Lung (tissue), 12 donors: ENCODE measurements around the gene PPARD. TPM values are rescaled to one million over a fixed set of nuclear protein-coding genes. Genes with fewer than 3 reads are reported as not detected.

Experiments
- ATAC-seq: fragments of 200-7000 bp; cut with Tn5 transposase; one replicate; pipeline ENCODE4 v1.9.1; 2020; ENCODE audit warnings: moderate number of reproducible peaks; ENCODE audit not compliant: insufficient read depth, low FRiP score
- DNase-seq, 3 donors: peaks; one replicate each; pipeline ENCODE4 v3.0.0-alpha.2; 2013 to 2017
- H3K27ac ChIP-seq, 2 donors: one replicate each; pipeline ENCODE4 v1.5.1; 2013; ENCODE audit warnings: mild to moderate bottlenecking in 2 of 2, moderate library complexity in 2 of 2, control low read depth in 1 of 2, inconsistent platforms in 1 of 2, low read depth in 1 of 2, low read length in 1 of 2
- H3K27me3 ChIP-seq, 3 donors: one replicate each; pipeline ENCODE4 v1.5.1; 2013; ENCODE audit warnings: low read length in 2 of 3; ENCODE audit not compliant: control insufficient read depth in 3 of 3, insufficient read depth in 3 of 3
- H3K36me3 ChIP-seq, 4 donors: one replicate each; pipeline ENCODE4 v1.5.1; 2013; ENCODE audit warnings: low read length in 4 of 4, mild to moderate bottlenecking in 1 of 4, moderate library complexity in 1 of 4; ENCODE audit not compliant: control insufficient read depth in 4 of 4, insufficient read depth in 4 of 4
- H3K4me1 ChIP-seq, 5 donors: one replicate each; pipeline ENCODE4 v1.5.1; 2013; ENCODE audit warnings: low read length in 5 of 5, mild to moderate bottlenecking in 2 of 5, moderate library complexity in 1 of 5; ENCODE audit not compliant: control insufficient read depth in 5 of 5, insufficient read depth in 5 of 5
- H3K4me3 ChIP-seq: one replicate; pipeline ENCODE4 v1.5.1; 2013; ENCODE audit warnings: mild to moderate bottlenecking, control low read depth, moderate library complexity
- H3K9ac ChIP-seq, 2 donors: one replicate each; pipeline ENCODE4 v1.5.1; 2013; ENCODE audit warnings: low read length in 2 of 2, control low read depth in 1 of 2; ENCODE audit not compliant: insufficient read depth in 1 of 2
- H3K9me3 ChIP-seq, 4 donors: one replicate each; pipeline ENCODE4 v1.5.1; 2013; ENCODE audit warnings: low read length in 3 of 4, mild to moderate bottlenecking in 1 of 4, moderate library complexity in 1 of 4; ENCODE audit not compliant: control insufficient read depth in 4 of 4, insufficient read depth in 3 of 4
- CTCF ChIP-seq: IDR thresholded peaks from 2 replicates; pipeline ENCODE4 v1.5.1; 2012; ENCODE audit warnings: mild to moderate bottlenecking; ENCODE audit errors: control extremely low read depth, extremely low read depth
- WGBS, 2 donors: extraction: QIAGEN DNeasy Blood & Tissue Kit; methylation state at CpG; one replicate each; pipeline ENCODE4 v1.1.7; 2013; 5-methylcytosine and 5-hydroxymethylcytosine counted together
- polyA plus RNA-seq, 2 donors: library from polyadenylated mRNA; stranded (reverse); fragments of 200-250 nt; gene quantifications; one replicate each; pipeline ENCODE4 v1.2.1, GENCODE V29; 2013
- total RNA-seq, 2 donors: library from RNA; depleted of rRNA in 1 of 2; stranded (reverse); fragments of >200 nt in 1 of 2; gene quantifications; one replicate each; pipeline ENCODE4 v1.2.1, GENCODE V29; 2014 to 2021
- donor health status: control.
- donor health status: control.
- donor health status: Bipolar disorder and iron deficiency.
- donor health status: healthy.
- donor health status: DM: yes; HTN: yes; CAD: no.

The PPARD gene
- total and polyA plus RNA-seq, 4 donors, result 11.3 to 27.8 (median 24.5) TPM

- WGBS, 2 donors, result 85 to 87% methylated on average over 4 of the region's 4 CpGs
- H3K9ac ChIP-seq, result no peak overlapping the region
Measured at GRCh38 chr6:35457907-35458306, 115.5 kb downstream of the PPARD start.

GRCh38 chr6:35461270-35461669 is 118.9 kb downstream of the PPARD start:
- Histone ChIP-seq H3K27ac (no peak overlapping the region), H3K36me3 (peaks cover 0 to 24% (median 17%) of the 10 kb centered on the region in 4 donors), H3K4me1 (peaks cover 0 to 2% (median 0%) of the 10 kb centered on the region in 5 donors), H3K9me3 (no peaks in the 10 kb centered on the region), H3K27me3 (no peaks in the 10 kb centered on the region), H3K4me3 (no peak overlapping the region), H3K9ac (no peak overlapping the region)
- ATAC-seq (no peak), DNase-seq (no peak)
- TF ChIP-seq CTCF, result no peak
- 79 to 90% methylated on average over 3 of the region's 3 CpGs for WGBS, 2 donors

More at GRCh38 chr6:35457907-35458306, 115.5 kb downstream of the PPARD start:
- Histone ChIP-seq H3K4me3 (no peak overlapping the region), H3K4me1 (peaks cover 0 to 18% (median 2%) of the 10 kb centered on the region in 5 donors), H3K9me3 (no peaks in the 10 kb centered on the region), H3K27ac (no peak overlapping the region), H3K27me3 (no peaks in the 10 kb centered on the region), H3K36me3 (peaks cover 0 to 25% (median 18%) of the 10 kb centered on the region in 4 donors)
- ATAC-seq (no peak), DNase-seq (no peak)
- TF ChIP-seq CTCF, result no peak

GRCh38 chr6:35463292-35463691 is 120.9 kb downstream of the PPARD start:
- Histone ChIP-seq H3K27ac (no peak overlapping the region), H3K36me3 (peaks cover 0 to 24% (median 14%) of the 10 kb centered on the region in 4 donors)
- 89 to 95% methylated on average over 4 of the region's 4 CpGs for WGBS, 2 donors

More at GRCh38 chr6:35463292-35463691, 120.9 kb downstream of the PPARD start:
- Histone ChIP-seq H3K4me1 (peaks cover 0 to under 1% (median 0%) of the 10 kb centered on the region in 5 donors), H3K9me3 (no peaks in the 10 kb centered on the region), H3K9ac (no peak overlapping the region), H3K27me3 (no peaks in the 10 kb centered on the region), H3K4me3 (no peak overlapping the region)
- TF ChIP-seq CTCF, result no peak
- DNase-seq (no peak), ATAC-seq (no peak)
